SK-N-SH (cell line): ENCODE measurements around the gene TBXAS1. TPM values are rescaled to one million over a fixed set of nuclear protein-coding genes. Genes with fewer than 3 reads are reported as not detected.

Source experiments
- CTCF ChIA-PET: fragments of 300-600, 350-600 bp; formaldehyde crosslinking; extraction: SDS; loops from one replicate; lab custom pipeline; 2021; lab: Yijun Ruan, JAX
- POLR2A ChIA-PET: fragments of 350-600 bp; sonication (Branson Sonifier 250); formaldehyde crosslinking; extraction: SDS; loops from one replicate; lab custom pipeline; 2020; ENCODE audit warnings: antibody characterized with exemption, inconsistent platforms; lab: Yijun Ruan, JAX
- DNase-seq: peaks from one replicate; pipeline ENCODE4 v3.0.0; 2012
- H2AFZ ChIP-seq: fragments of 200-600 bp; sonication (generic); 2 replicates; pipeline ENCODE4 v1.8.1; 2016; ENCODE audit warnings: antibody characterized with exemption, mild to moderate bottlenecking, low read depth
- H3F3A ChIP-seq: fragments of 200-600 bp; sonication (generic); replicated peaks from 2 replicates; pipeline ENCODE3; 2016; ENCODE audit warnings: antibody characterized with exemption, mild to moderate bottlenecking; ENCODE audit not compliant: insufficient read depth
- H3K27ac ChIP-seq, 2 experiments: fragments of 200-500 bp in 1 of 2; fragments of 200-600 bp in 1 of 2; sonication (Bioruptor generic) in 1 of 2; sonication (generic), shearing (Covaris generic) in 1 of 2; 2 replicates each; pipeline versions ENCODE4 v1.5.1 to v1.6.1; 2014 to 2016; ENCODE audit warnings: low read depth in 2 of 2, inconsistent platforms in 1 of 2, low read length in 1 of 2, mild to moderate bottlenecking in 1 of 2, mixed read lengths in 1 of 2
- H3K27me3 ChIP-seq: fragments of 200-600 bp; sonication (generic), shearing (Covaris generic); 2 replicates; pipeline ENCODE4 v1.6.1; 2016; ENCODE audit warnings: mixed run types; ENCODE audit not compliant: insufficient read depth
- H3K36me3 ChIP-seq, 2 experiments: fragments of 200-500 bp in 1 of 2; fragments of 200-600 bp in 1 of 2; sonication (Bioruptor generic) in 1 of 2; sonication (generic) in 1 of 2; replicated peaks in 1 of 2; 2 replicates each; pipeline versions ENCODE3 to v1.5.1; 2014 to 2016; ENCODE audit warnings: low read length in 1 of 2, mild to moderate bottlenecking in 1 of 2; ENCODE audit not compliant: insufficient read depth in 2 of 2, control insufficient read depth in 1 of 2
- H3K4me1 ChIP-seq, 2 experiments: fragments of 200-500 bp in 1 of 2; fragments of 200-600 bp in 1 of 2; sonication (Bioruptor generic) in 1 of 2; sonication (generic), shearing (Covaris generic) in 1 of 2; 2 replicates each; pipeline versions ENCODE4 v1.5.1 to v1.6.1; 2014 to 2016; ENCODE audit warnings: low read depth in 1 of 2, low read length in 1 of 2, mixed run types in 1 of 2; ENCODE audit not compliant: insufficient read depth in 2 of 2, control insufficient read depth in 1 of 2
- H3K4me2 ChIP-seq: fragments of 200-600 bp; sonication (generic), shearing (Covaris generic); 2 replicates; pipeline ENCODE4 v1.6.1; 2017; ENCODE audit warnings: mixed run types
- H3K4me3 ChIP-seq, 2 experiments: fragments of 200-500 bp in 1 of 2; fragments of 200-600 bp in 1 of 2; sonication (Bioruptor generic) in 1 of 2; sonication (generic), shearing (Covaris generic) in 1 of 2; 2 replicates each; pipeline versions ENCODE4 v1.5.1 to v1.8.1; 2014 to 2016; ENCODE audit warnings: low read depth in 2 of 2, inconsistent platforms in 1 of 2, low read length in 1 of 2, mild to moderate bottlenecking in 1 of 2, mixed read lengths in 1 of 2, moderate library complexity in 1 of 2
- H3K79me2 ChIP-seq: fragments of 200-600 bp; sonication (generic); 2 replicates; pipeline ENCODE4 v1.8.1; 2017; ENCODE audit warnings: mild to moderate bottlenecking; ENCODE audit not compliant: insufficient read depth
- H3K9ac ChIP-seq: fragments of 200-600 bp; sonication (generic); 2 replicates; pipeline ENCODE4 v1.6.1; 2017; ENCODE audit warnings: mixed run types
- H3K9me2 ChIP-seq: fragments of 200-600 bp; sonication (generic); 2 replicates; pipeline ENCODE4 v1.6.1; 2017; ENCODE audit warnings: mixed run types
- H3K9me3 ChIP-seq: fragments of 200-600 bp; sonication (generic); 2 replicates; pipeline ENCODE4 v1.6.1; 2017; ENCODE audit warnings: mixed run types, mild to moderate bottlenecking, moderate library complexity
- H4K20me1 ChIP-seq: fragments of 200-600 bp; sonication (generic); 2 replicates; pipeline ENCODE4 v1.6.1; 2017; ENCODE audit warnings: mild to moderate bottlenecking, mixed run types; ENCODE audit not compliant: insufficient read depth
- CHD2 ChIP-seq: fragments of 150-350 bp; IDR thresholded peaks from 2 replicates; pipeline ENCODE4 v1.6.1; 2018; ENCODE audit warnings: low read length; ENCODE audit not compliant: partially characterized antibody
- ELF1 ChIP-seq: IDR thresholded peaks from 2 replicates; pipeline ENCODE4 v1.4.0; 2012
- EP300 ChIP-seq, 2 experiments: IDR thresholded peaks; 2 replicates each; pipeline versions ENCODE4 v1.4.0 to v1.6.1; 2012; ENCODE audit warnings: borderline replicate concordance in 1 of 2, low read depth in 1 of 2, low read length in 1 of 2
- EZH2phosphoT487 ChIP-seq: fragments of 200-600 bp; sonication (generic); IDR thresholded peaks from 2 replicates; pipeline ENCODE4 v1.6.1; 2017; ENCODE audit warnings: low read depth, mixed run types, mild to moderate bottlenecking, antibody characterized with exemption, moderate library complexity, borderline replicate concordance
- FOXM1 ChIP-seq: IDR thresholded peaks from 2 replicates; pipeline ENCODE4 v1.4.0; 2012; ENCODE audit warnings: low read depth, mild to moderate bottlenecking
- JUND ChIP-seq: IDR thresholded peaks from 2 replicates; pipeline ENCODE4 v1.4.0; 2012
- MEF2A ChIP-seq: IDR thresholded peaks from 2 replicates; pipeline ENCODE4 v1.4.0; 2012; ENCODE audit warnings: low read depth, borderline replicate concordance
- MXI1 ChIP-seq: IDR thresholded peaks from 2 replicates; pipeline ENCODE4 v1.6.1; 2012; ENCODE audit warnings: mild to moderate bottlenecking, low read depth, low read length, improper control_type of control experiment
- NRF1 ChIP-seq: IDR thresholded peaks from 2 replicates; pipeline ENCODE4 v1.6.1; 2012; ENCODE audit warnings: low read depth, mild to moderate bottlenecking, low read length
- RAD21 ChIP-seq: IDR thresholded peaks from 2 replicates; pipeline ENCODE4 v1.6.1; 2012; ENCODE audit warnings: mild to moderate bottlenecking, low read length
- YY1 ChIP-seq: IDR thresholded peaks from 2 replicates; pipeline ENCODE4 v1.4.0; 2012; ENCODE audit warnings: low read depth, mild to moderate bottlenecking
- ZBTB33 ChIP-seq: IDR thresholded peaks from 2 replicates; pipeline ENCODE4 v1.4.0; 2012; ENCODE audit warnings: low read depth, borderline replicate concordance
- WGBS: methylation state at CpG from one replicate; pipeline ENCODE4 v1.1.6; 2017; ENCODE audit warnings: low lambda C conversion rate; 5-methylcytosine and 5-hydroxymethylcytosine counted together
- polyA plus RNA-seq, 3 experiments: library from polyadenylated mRNA; depleted of rRNA; stranded (reverse); fragments of >200 nt; gene quantifications; 2 replicates each; pipeline ENCODE4 v1.2.3, GENCODE V29; 2012
- TF ChIP-seq, protein P1 (sequence below): IDR thresholded peaks from 2 replicates; pipeline ENCODE4 v1.4.0; 2012; ENCODE audit warnings: low read depth
- TF ChIP-seq, protein P2 (sequence below): IDR thresholded peaks from 2 replicates; pipeline ENCODE4 v1.6.1; 2012; ENCODE audit warnings: mild to moderate bottlenecking, low read depth, low read length, moderate library complexity

TBXAS1 gene
- polyA plus RNA-seq, 1 of the 3 experiments (the other 2 are of a cell fraction) = 4.4 TPM

DNA sequence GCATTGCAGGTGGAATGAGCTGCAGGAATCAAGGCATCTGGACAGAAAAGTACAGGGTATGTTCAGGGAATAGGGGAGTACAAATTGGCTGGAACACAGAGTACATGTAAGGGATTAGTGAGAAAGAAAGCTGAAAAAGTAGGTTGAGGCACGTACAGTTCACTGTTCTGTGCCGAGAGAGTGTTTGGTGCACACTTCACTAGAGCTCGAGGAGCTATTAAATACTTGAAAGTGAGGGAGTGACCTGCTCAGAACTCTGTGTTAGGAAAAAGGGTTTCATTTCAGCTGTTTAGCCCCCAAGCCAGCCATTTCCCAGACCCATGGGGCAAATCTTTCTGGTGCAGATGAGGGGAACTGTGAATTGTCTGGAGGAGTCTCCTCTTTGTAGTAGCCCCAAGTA is 115.2 kb downstream of the TBXAS1 start (continued):
- TF ChIP-seq JUND = no peak
- TF ChIP-seq CHD2 = no peak
- no peak for TF ChIP-seq NRF1
- no peak for TF ChIP-seq EP300 (IDR thresholded peaks at IDR 0.05; ENCODE audit: borderline replicate concordance in 1 of 2, low read depth in 1 of 2, low read length in 1 of 2)
- TF ChIP-seq, protein P1, sequence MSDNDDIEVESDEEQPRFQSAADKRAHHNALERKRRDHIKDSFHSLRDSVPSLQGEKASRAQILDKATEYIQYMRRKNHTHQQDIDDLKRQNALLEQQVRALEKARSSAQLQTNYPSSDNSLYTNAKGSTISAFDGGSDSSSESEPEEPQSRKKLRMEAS = no peak
- no peak for TF ChIP-seq ZBTB33
- no peak for TF ChIP-seq RAD21

- Histone ChIP-seq H3K27me3 (peaks cover 6% of the 10 kb centered on the region), H3K79me2 (no peaks in the 10 kb centered on the region), H3K9ac (no peak overlapping the region), H3K4me3 (no peak overlapping the region), H3K9me2 (no peaks in the 10 kb centered on the region), H3K4me1 (peaks cover 0 to 8% of the 10 kb centered on the region in 2 experiments; a peak in 1 of 4 replicates), H3K27ac (no peak overlapping the region), H2AFZ (no peak overlapping the region), H3K4me2 (no peak overlapping the region), H3F3A (no peaks in the 10 kb centered on the region), H3K9me3 (no peaks in the 10 kb centered on the region), H4K20me1 (no peaks in the 10 kb centered on the region), H3K36me3 (no peaks in the 10 kb centered on the region)
- TF ChIP-seq ELF1 (no peak), ZBTB33 (no peak), EP300 (IDR thresholded peaks at IDR 0.05; ENCODE audit: borderline replicate concordance in 1 of 2, low read depth in 1 of 2, low read length in 1 of 2) (no peak), FOXM1 (no peak), MEF2A (no peak), YY1 (no peak), EZH2phosphoT487 (no peak), MXI1 (no peak)
- TF ChIP-seq, protein P2, sequence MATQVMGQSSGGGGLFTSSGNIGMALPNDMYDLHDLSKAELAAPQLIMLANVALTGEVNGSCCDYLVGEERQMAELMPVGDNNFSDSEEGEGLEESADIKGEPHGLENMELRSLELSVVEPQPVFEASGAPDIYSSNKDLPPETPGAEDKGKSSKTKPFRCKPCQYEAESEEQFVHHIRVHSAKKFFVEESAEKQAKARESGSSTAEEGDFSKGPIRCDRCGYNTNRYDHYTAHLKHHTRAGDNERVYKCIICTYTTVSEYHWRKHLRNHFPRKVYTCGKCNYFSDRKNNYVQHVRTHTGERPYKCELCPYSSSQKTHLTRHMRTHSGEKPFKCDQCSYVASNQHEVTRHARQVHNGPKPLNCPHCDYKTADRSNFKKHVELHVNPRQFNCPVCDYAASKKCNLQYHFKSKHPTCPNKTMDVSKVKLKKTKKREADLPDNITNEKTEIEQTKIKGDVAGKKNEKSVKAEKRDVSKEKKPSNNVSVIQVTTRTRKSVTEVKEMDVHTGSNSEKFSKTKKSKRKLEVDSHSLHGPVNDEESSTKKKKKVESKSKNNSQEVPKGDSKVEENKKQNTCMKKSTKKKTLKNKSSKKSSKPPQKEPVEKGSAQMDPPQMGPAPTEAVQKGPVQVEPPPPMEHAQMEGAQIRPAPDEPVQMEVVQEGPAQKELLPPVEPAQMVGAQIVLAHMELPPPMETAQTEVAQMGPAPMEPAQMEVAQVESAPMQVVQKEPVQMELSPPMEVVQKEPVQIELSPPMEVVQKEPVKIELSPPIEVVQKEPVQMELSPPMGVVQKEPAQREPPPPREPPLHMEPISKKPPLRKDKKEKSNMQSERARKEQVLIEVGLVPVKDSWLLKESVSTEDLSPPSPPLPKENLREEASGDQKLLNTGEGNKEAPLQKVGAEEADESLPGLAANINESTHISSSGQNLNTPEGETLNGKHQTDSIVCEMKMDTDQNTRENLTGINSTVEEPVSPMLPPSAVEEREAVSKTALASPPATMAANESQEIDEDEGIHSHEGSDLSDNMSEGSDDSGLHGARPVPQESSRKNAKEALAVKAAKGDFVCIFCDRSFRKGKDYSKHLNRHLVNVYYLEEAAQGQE = no peak
- TF ChIP-seq, protein P1 = no peak
- WGBS = 28% methylated on average over 2 of the region's 2 CpGs
- CTCF ChIA-PET = no interaction called here
- DNase-seq = no peak
- POLR2A ChIA-PET = no interaction called here
These were observed 117.5 kb downstream of the TBXAS1 start for GRCh38 chr7:139946533-139946932.
